HEK293 (cell line): Measurements from ENCODE around the gene MSX1.

ENCODE experiments used
- CTCF ChIA-PET: fragments of 350-600 bp; formaldehyde crosslinking; extraction: SDS; loops from one replicate; lab custom pipeline; 2021; ENCODE audit warnings: antibody characterized with exemption; lab: Yijun Ruan, JAX
- POLR2A ChIA-PET: fragments of 300-600 bp; formaldehyde crosslinking; extraction: SDS; loops from one replicate; lab custom pipeline; 2020; ENCODE audit warnings: antibody characterized with exemption, inconsistent platforms; lab: Yijun Ruan, JAX
- H3K27ac ChIP-seq: fragments of 200-500 bp; sonication (Bioruptor generic); 2 replicates; pipeline ENCODE4 v1.5.1; 2014; ENCODE audit warnings: low read depth, low read length, control low read depth, inconsistent platforms; ENCODE audit errors: extremely low read depth
- H3K36me3 ChIP-seq, 2 experiments: fragments of 200-500 bp in 1 of 2; sonication (Bioruptor generic) in 1 of 2; 1 replicate in 1 of 2; 2 replicates in 1 of 2; pipeline ENCODE4 v1.5.1; 2014 to 2017; ENCODE audit warnings: inconsistent platforms in 2 of 2, low read length in 2 of 2; ENCODE audit not compliant: control insufficient read depth in 2 of 2, insufficient read depth in 1 of 2
- H3K4me1 ChIP-seq: fragments of 200-500 bp; sonication (Bioruptor generic); 2 replicates; pipeline ENCODE4 v1.5.1; 2014; ENCODE audit warnings: mild to moderate bottlenecking, low read length, inconsistent platforms; ENCODE audit not compliant: control insufficient read depth, insufficient read depth
- H3K4me3 ChIP-seq: 2 replicates; pipeline ENCODE4 v1.5.1; 2011; ENCODE audit warnings: low read depth, mild to moderate bottlenecking, control low read depth, low read length, moderate library complexity
- H3K9me3 ChIP-seq: fragments of 200-500 bp; sonication (Bioruptor generic); 2 replicates; pipeline ENCODE4 v1.5.1; 2014; ENCODE audit warnings: low read depth, low read length, inconsistent platforms; ENCODE audit not compliant: control insufficient read depth, insufficient read depth
- GLIS1 ChIP-seq: fragments of 450-650 bp; formaldehyde crosslinking; IDR thresholded peaks from 2 replicates; pipeline ENCODE4 v1.5.1; 2016; ENCODE audit warnings: missing biosample characterization, missing genetic modification characterization
- HOXA7 ChIP-seq: sonication (generic); formaldehyde crosslinking; IDR thresholded peaks from 2 replicates; pipeline ENCODE4 v1.8.1; 2022; ENCODE audit warnings: missing genetic modification reagents, borderline replicate concordance
- KLF7 ChIP-seq: fragments of 450-650 bp; formaldehyde crosslinking; IDR thresholded peaks from 2 replicates; pipeline ENCODE4 v1.5.1; 2016; ENCODE audit warnings: missing biosample characterization, missing genetic modification characterization, borderline replicate concordance
- KLF8 ChIP-seq: fragments of 450-650 bp; formaldehyde crosslinking; IDR thresholded peaks from 2 replicates; pipeline ENCODE4 v1.5.1; 2016; ENCODE audit warnings: missing biosample characterization, missing genetic modification characterization
- SALL2 ChIP-seq: fragments of 450-650 bp; formaldehyde crosslinking; IDR thresholded peaks from 2 replicates; pipeline ENCODE4 v1.5.0; 2017; ENCODE audit warnings: missing biosample characterization, mild to moderate bottlenecking, missing genetic modification characterization, borderline replicate concordance
- TRIM28 ChIP-seq: IDR thresholded peaks from 2 replicates; pipeline ENCODE4 v1.6.1; 2011; ENCODE audit warnings: low read length, control low read depth, borderline replicate concordance
- ZBTB26 ChIP-seq: fragments of 450-650 bp; formaldehyde crosslinking; optimal IDR thresholded peaks from 2 replicates; pipeline ENCODE3; 2016; ENCODE audit warnings: missing biosample characterization, mild to moderate bottlenecking, missing genetic modification characterization
- ZBTB8A ChIP-seq: fragments of 450-650 bp; formaldehyde crosslinking; IDR thresholded peaks from 2 replicates; pipeline ENCODE4 v1.5.1; 2016; ENCODE audit warnings: missing biosample characterization, missing genetic modification characterization
- ZNF133 ChIP-seq: fragments of 450-650 bp; formaldehyde crosslinking; IDR thresholded peaks from 2 replicates; pipeline ENCODE4 v1.5.1; 2016; ENCODE audit warnings: missing biosample characterization, missing genetic modification characterization
- ZNF274 ChIP-seq, 2 experiments: fragments of 200-500 bp in 1 of 2; fragments of 450-650 bp in 1 of 2; sonication (Bioruptor generic) in 1 of 2; formaldehyde crosslinking in 1 of 2; IDR thresholded peaks; 2 replicates each; pipeline versions ENCODE4 v1.5.1 to v1.6.1; 2014 to 2016; ENCODE audit warnings: borderline replicate concordance in 1 of 2, inconsistent platforms in 1 of 2, low read length in 1 of 2, missing biosample characterization in 1 of 2, missing genetic modification characterization in 1 of 2
- ZNF449 ChIP-seq: fragments of 450-650 bp; formaldehyde crosslinking; IDR thresholded peaks from 2 replicates; pipeline ENCODE4 v1.5.1; 2017; ENCODE audit warnings: missing biosample characterization, mild to moderate bottlenecking, missing genetic modification characterization, moderate library complexity
- ZNF473 ChIP-seq: fragments of 450-650 bp; formaldehyde crosslinking; IDR thresholded peaks from 2 replicates; pipeline ENCODE4 v1.5.1; 2017; ENCODE audit warnings: missing biosample characterization, missing genetic modification characterization
- ZNF530 ChIP-seq: fragments of 450-650 bp; formaldehyde crosslinking; IDR thresholded peaks from 2 replicates; pipeline ENCODE4 v1.5.1; 2016; ENCODE audit warnings: low read depth, missing biosample characterization, missing genetic modification characterization
- ZNF544 ChIP-seq: fragments of 450-650 bp; formaldehyde crosslinking; IDR thresholded peaks from 2 replicates; pipeline ENCODE4 v1.5.0; 2017; ENCODE audit warnings: missing biosample characterization, missing genetic modification characterization
- ZNF548 ChIP-seq: fragments of 450-650 bp; formaldehyde crosslinking; IDR thresholded peaks from 2 replicates; pipeline ENCODE4 v1.5.1; 2016; ENCODE audit warnings: missing biosample characterization, missing genetic modification characterization
- ZNF558 ChIP-seq: fragments of 450-650 bp; formaldehyde crosslinking; IDR thresholded peaks from 2 replicates; pipeline ENCODE4 v1.5.1; 2016; ENCODE audit warnings: missing biosample characterization, missing genetic modification characterization
- ZNF623 ChIP-seq: fragments of 450-650 bp; formaldehyde crosslinking; IDR thresholded peaks from 2 replicates; pipeline ENCODE4 v1.5.1; 2016; ENCODE audit warnings: missing biosample characterization, missing genetic modification characterization
- ZNF654 ChIP-seq: fragments of 450-650 bp; formaldehyde crosslinking; IDR thresholded peaks from 2 replicates; pipeline ENCODE4 v1.5.1; 2016; ENCODE audit warnings: low read depth, missing biosample characterization, missing genetic modification characterization
- ZNF701 ChIP-seq: fragments of 450-650 bp; formaldehyde crosslinking; IDR thresholded peaks from 2 replicates; pipeline ENCODE4 v1.5.1; 2016; ENCODE audit warnings: missing biosample characterization, missing genetic modification characterization

Gene MSX1

GRCh38 chr4:4810778-4811177 is 48.7 kb upstream of the MSX1 start (continued):
- no peak for TF ChIP-seq ZNF623 (tag by site-specific recombination)
- TF ChIP-seq KLF8 (tag by site-specific recombination) = no peak
- no peak for TF ChIP-seq ZNF701 (tag by site-specific recombination)
- TF ChIP-seq ZNF558 (tag by site-specific recombination) = no peak
- no peak for TF ChIP-seq ZNF449 (tag by site-specific recombination)
- TF ChIP-seq TRIM28 = no peak
- TF ChIP-seq ZNF548 (tag by site-specific recombination) = no peak
- no peak for TF ChIP-seq ZBTB8A

GRCh38 chr4:4812145-4812794 is 47.2 kb upstream of the MSX1 start:
- ChIA-PET POLR2A (no interaction called here), CTCF (no interaction called here)
- Histone ChIP-seq H3K9me3 (no peaks in the 10 kb centered on the region), H3K27ac (no peak overlapping the region), H3K36me3 (no peaks in the 10 kb centered on the region), H3K4me1 (no peaks in the 10 kb centered on the region), H3K4me3 (no peak overlapping the region)
- TF ChIP-seq GLIS1 (tag by site-specific recombination) (no peak), ZNF473 (tag by site-specific recombination) (no peak), SALL2 (no peak), ZNF274 (IDR thresholded peaks at IDR 0.05; ENCODE audit: low read length) (no peak), ZNF274 (tag by site-specific recombination; IDR thresholded peaks at IDR 0.05; ENCODE audit: borderline replicate concordance) (no peak), KLF7 (tag by site-specific recombination) (no peak), HOXA7 (no peak), ZNF530 (tag by site-specific recombination) (no peak), ZNF133 (no peak)

- TF ChIP-seq ZBTB26 (tag by site-specific recombination) (no peak), ZNF548 (tag by site-specific recombination) (no peak), ZNF544 (no peak), ZNF654 (no peak)
- TF ChIP-seq, all 188 proteins: peak for 0
- Histone ChIP-seq H3K27ac (no peak overlapping the region), H3K4me1 (no peaks in the 10 kb centered on the region), H3K4me3 (no peak overlapping the region), H3K36me3 (no peaks in the 10 kb centered on the region), H3K9me3 (no peaks in the 10 kb centered on the region)
- CTCF ChIA-PET = interaction anchor here (0.7 kb wide), 1 partner anchor 127 kb away, joined by 3 read pairs; no protein-coding TSS in a partner anchor
- POLR2A ChIA-PET = no interaction called here
These were observed 40.9 kb upstream of the MSX1 start for GRCh38 chr4:4818415-4819212.
